HUES6 (cell line): ENCODE data around the gene MS4A6E.
"Not testable (repeated sequence)": the region's sequence is repeated elsewhere in the genome, so short reads cannot be mapped to it uniquely, and the experiment has no call there.

ENCODE experiments used
- H3K27ac ChIP-seq: 2 replicates; pipeline ENCODE4 v1.7.0; 2013; ENCODE audit warnings: low read depth, mild to moderate bottlenecking, low read length, inconsistent platforms
- H3K27me3 ChIP-seq: 2 replicates; pipeline ENCODE4 v1.6.1; 2013; ENCODE audit warnings: low read length; ENCODE audit not compliant: control insufficient read depth, insufficient read depth
- H3K36me3 ChIP-seq: 2 replicates; pipeline ENCODE4 v1.6.1; 2013; ENCODE audit warnings: low read length; ENCODE audit not compliant: control insufficient read depth, insufficient read depth
- H3K4me1 ChIP-seq: 2 replicates; pipeline ENCODE4 v1.6.1; 2013; ENCODE audit warnings: low read length; ENCODE audit not compliant: control insufficient read depth, insufficient read depth
- H3K4me3 ChIP-seq: 2 replicates; pipeline ENCODE4 v1.5.1; 2013; ENCODE audit warnings: low read depth, low read length
- H3K9ac ChIP-seq: one replicate; pipeline ENCODE4 v1.6.1; 2013; ENCODE audit warnings: mild to moderate bottlenecking, low read length
- H3K9me3 ChIP-seq: 2 replicates; pipeline ENCODE4 v1.6.1; 2013; ENCODE audit warnings: low read depth, low read length; ENCODE audit not compliant: control insufficient read depth, insufficient read depth

The MS4A6E gene

GRCh38 chr11:60363542-60364470, 36.8 kb downstream of the MS4A6E start:
- Histone ChIP-seq H3K9me3 (peaks cover 26% of the 10 kb centered on the region), H3K27ac (no peak overlapping the region; the same call in 1 of the 2 replicates), H3K9ac (no peak overlapping the region), H3K36me3 (no peaks in the 10 kb centered on the region), H3K4me1 (peaks cover 10% of the 10 kb centered on the region), H3K4me3 (peak overlapping the region; percentile 38), H3K27me3 (no peaks in the 10 kb centered on the region)

- H3K9me3 ChIP-seq, H3K27ac ChIP-seq, H3K4me3 ChIP-seq, H3K27me3 ChIP-seq, H3K9ac ChIP-seq, H3K36me3 ChIP-seq, H3K4me1 ChIP-seq: not testable (repeated sequence)
These were observed 39.3 kb downstream of the MS4A6E start for GRCh38 chr11:60366262-60366904.

GRCh38 chr11:60367009-60367408, 40.0 kb downstream of the MS4A6E start:
- H3K36me3 ChIP-seq: no peaks in the 10 kb centered on the region
- H3K27ac ChIP-seq: no peak overlapping the region
- no peaks in the 10 kb centered on the region for H3K27me3 ChIP-seq
- no peak overlapping the region for H3K4me3 ChIP-seq
- 0 out of 2 replicates have a peak, but pooled peaks cover 3% of the 10 kb centered on the region for H3K9me3 ChIP-seq
- H3K4me1 ChIP-seq: peaks cover 10% of the 10 kb centered on the region
- no peak overlapping the region for H3K9ac ChIP-seq

- Histone ChIP-seq H3K36me3 (no peaks in the 10 kb centered on the region), H3K27me3 (no peaks in the 10 kb centered on the region), H3K4me1 (peaks cover 10% of the 10 kb centered on the region), H3K27ac (no peak overlapping the region), H3K4me3 (no peak overlapping the region), H3K9ac (no peak overlapping the region), H3K9me3 (0 out of 2 replicates have a peak, but pooled peaks cover 3% of the 10 kb centered on the region)
These were observed 40.8 kb downstream of the MS4A6E start for GRCh38 chr11:60367896-60368295.

- Histone ChIP-seq H3K36me3 (no peaks in the 10 kb centered on the region), H3K4me1 (no peaks in the 10 kb centered on the region; the same call in 1 of the 2 replicates), H3K27me3 (no peaks in the 10 kb centered on the region), H3K27ac (no peak overlapping the region), H3K4me3 (no peak overlapping the region), H3K9ac (no peak overlapping the region), H3K9me3 (0 out of 2 replicates have a peak, but pooled peaks cover 3% of the 10 kb centered on the region)
These were observed 43.3 kb downstream of the MS4A6E start for GRCh38 chr11:60370252-60370810.

GRCh38 chr11:60370811-60371298, 43.8 kb downstream of the MS4A6E start:
- Histone ChIP-seq H3K9me3 (0 out of 2 replicates have a peak, but pooled peaks cover 3% of the 10 kb centered on the region), H3K4me3 (no peak overlapping the region), H3K27me3 (no peaks in the 10 kb centered on the region), H3K9ac (no peak overlapping the region), H3K4me1 (no peaks in the 10 kb centered on the region; the same call in 1 of the 2 replicates), H3K27ac (no peak overlapping the region), H3K36me3 (no peaks in the 10 kb centered on the region)

- Histone ChIP-seq H3K9me3 (0 out of 2 replicates have a peak, but pooled peaks cover 3% of the 10 kb centered on the region), H3K27ac (no peak overlapping the region), H3K4me3 (no peak overlapping the region), H3K9ac (no peak overlapping the region), H3K4me1 (no peaks in the 10 kb centered on the region; the same call in 1 of the 2 replicates), H3K36me3 (no peaks in the 10 kb centered on the region), H3K27me3 (no peaks in the 10 kb centered on the region)
These were observed 44.3 kb downstream of the MS4A6E start for GRCh38 chr11:60371386-60371785.

GRCh38 chr11:60371854-60372253, 44.8 kb downstream of the MS4A6E start:
- no peak overlapping the region for H3K9ac ChIP-seq

GRCh38 chr11:60372767-60373166, 45.7 kb downstream of the MS4A6E start:
- Histone ChIP-seq H3K9ac (no peak overlapping the region), H3K4me3 (no peak overlapping the region), H3K4me1 (no peaks in the 10 kb centered on the region; the same call in 1 of the 2 replicates), H3K27me3 (no peaks in the 10 kb centered on the region), H3K36me3 (no peaks in the 10 kb centered on the region), H3K27ac (no peak overlapping the region), H3K9me3 (0 out of 2 replicates have a peak, but pooled peaks cover 3% of the 10 kb centered on the region)

More at GRCh38 chr11:60371854-60372253, 44.8 kb downstream of the MS4A6E start:
- Histone ChIP-seq H3K4me3 (no peak overlapping the region), H3K36me3 (no peaks in the 10 kb centered on the region), H3K4me1 (no peaks in the 10 kb centered on the region; the same call in 1 of the 2 replicates), H3K9me3 (0 out of 2 replicates have a peak, but pooled peaks cover 3% of the 10 kb centered on the region), H3K27me3 (no peaks in the 10 kb centered on the region), H3K27ac (no peak overlapping the region)

GRCh38 chr11:60375316-60375715, 48.3 kb downstream of the MS4A6E start:
- Histone ChIP-seq H3K27ac (no peak overlapping the region), H3K9ac (no peak overlapping the region), H3K27me3 (no peaks in the 10 kb centered on the region), H3K9me3 (no peaks in the 10 kb centered on the region), H3K4me3 (no peak overlapping the region), H3K36me3 (no peaks in the 10 kb centered on the region), H3K4me1 (no peaks in the 10 kb centered on the region)
